Vagina (tissue), 2 donors: ENCODE measurements around the gene UCP3. TPM values are rescaled to one million over a fixed set of nuclear protein-coding genes. Genes with fewer than 3 reads are reported as not detected.

Experiments
- DNase-seq, 2 donors: peaks; one replicate each; pipeline ENCODE4 v3.0.0-alpha.2; 2017; ENCODE audit errors: extremely low spot score in 2 of 2
- H3K27ac ChIP-seq: fragments of 200-600 bp; sonication (generic); one replicate; pipeline ENCODE4 v1.5.1; 2019
- H3K27me3 ChIP-seq: fragments of 200-600 bp; sonication (generic); one replicate; pipeline ENCODE4 v1.5.1; 2019
- H3K36me3 ChIP-seq, 2 donors: fragments of 200-600 bp; sonication (generic); one replicate each; pipeline ENCODE4 v1.5.1; 2017 to 2019
- H3K4me1 ChIP-seq: fragments of 200-600 bp; sonication (generic); one replicate; pipeline ENCODE4 v1.5.1; 2019
- H3K4me3 ChIP-seq, 2 donors: fragments of 200-600 bp; sonication (generic); 1 replicate in 1 of 2; 2 replicates in 1 of 2; pipeline ENCODE4 v1.5.1; 2016 to 2019
- H3K9me3 ChIP-seq: fragments of 200-600 bp; sonication (generic); one replicate; pipeline ENCODE4 v1.5.1; 2019
- POLR2A ChIP-seq, 2 donors: fragments of 450-650 bp; IDR thresholded peaks; one replicate each; pipeline ENCODE4 v1.6.1; 2017; ENCODE audit warnings: antibody characterized with exemption in 2 of 2, mild to moderate bottlenecking in 2 of 2, moderate library complexity in 2 of 2
- POLR2AphosphoS5 ChIP-seq, 2 donors: sonication (generic); formaldehyde crosslinking; IDR thresholded peaks; one replicate each; pipeline ENCODE4 v1.9.0; 2017; ENCODE audit warnings: antibody characterized with exemption in 2 of 2, mild to moderate bottlenecking in 2 of 2, low read depth in 1 of 2; ENCODE audit not compliant: insufficient read depth in 1 of 2
- intact Hi-C: fragments of 100-400 bp; cut with DNase I; formaldehyde crosslinking; loops from one replicate; pipeline ENCODE4 v1.15.1; 2023
- total RNA-seq: library from RNA; depleted of rRNA; stranded (reverse); fragments of >200 nt; gene quantifications from one replicate; pipeline ENCODE4 v1.2.3, GENCODE V29; 2016
- TF ChIP-seq, protein P1 (sequence below), 3 experiments: fragments of 450-650 bp in 2 of 3; fragments of 200-600 bp in 1 of 3; sonication (generic) in 1 of 3; IDR thresholded peaks; one replicate each; pipeline ENCODE4 v1.5.1; 2017 to 2019; ENCODE audit warnings: antibody characterized with exemption in 3 of 3, mild to moderate bottlenecking in 2 of 3, moderate library complexity in 2 of 3

Gene UCP3
- total RNA-seq, 1 donor from 2014 or later = 1.2 TPM

DNA sequence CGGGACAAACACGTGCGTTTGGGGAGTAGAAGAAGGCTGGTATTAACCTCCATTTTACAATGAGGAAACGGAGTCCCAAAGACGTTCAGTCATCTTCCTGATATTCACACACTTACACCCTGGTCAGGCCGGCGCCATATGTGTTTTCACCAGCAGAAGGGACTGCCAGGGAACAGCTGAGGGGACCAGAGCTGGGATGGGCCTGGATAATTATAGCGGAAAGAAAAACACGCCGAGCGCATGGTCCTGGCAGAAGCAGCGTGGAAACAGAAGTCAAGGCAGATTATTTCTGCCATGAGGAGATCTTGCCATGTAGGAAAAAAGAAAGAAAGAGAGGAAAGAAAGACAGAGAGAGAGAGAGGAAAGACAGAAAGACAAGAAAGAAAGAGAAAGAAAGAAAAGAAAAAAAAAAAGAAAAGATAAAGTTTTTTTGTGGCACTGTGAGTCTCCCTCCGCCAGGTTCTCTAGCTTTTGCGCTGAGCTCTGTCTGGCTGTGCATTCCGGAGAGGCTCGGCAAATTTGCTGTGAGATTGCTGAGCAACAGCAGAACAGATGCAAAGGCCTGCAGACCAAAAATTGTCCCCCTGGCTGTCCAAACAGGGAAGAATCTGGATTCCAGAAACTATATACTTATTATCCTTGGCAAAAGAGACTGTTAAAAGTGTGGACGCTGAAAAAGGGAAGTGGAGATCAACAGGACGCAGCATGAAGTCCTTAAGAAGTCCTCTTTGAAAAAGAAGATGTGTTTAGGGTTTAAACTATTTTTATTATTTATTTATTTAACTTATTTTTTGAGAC lies 24.9 kb downstream of the UCP3 start:
- peak overlapping the region; percentile 31 for H3K27ac ChIP-seq
- H3K9me3 ChIP-seq = no peaks in the 10 kb centered on the region
- H3K36me3 ChIP-seq = no peaks in the 10 kb centered on the region
- peaks cover 17% of the 10 kb centered on the region for H3K4me1 ChIP-seq
- no peak for DNase-seq
- intact Hi-C loops = no loop called here
- H3K27me3 ChIP-seq = no peaks in the 10 kb centered on the region
- no peak for TF ChIP-seq POLR2AphosphoS5 (IDR thresholded peaks at IDR 0.05; ENCODE audit: insufficient read depth in 1 of 2, low read depth in 1 of 2)
- TF ChIP-seq POLR2A (IDR thresholded peaks at IDR 0.05) = no peak
- TF ChIP-seq, protein P1, sequence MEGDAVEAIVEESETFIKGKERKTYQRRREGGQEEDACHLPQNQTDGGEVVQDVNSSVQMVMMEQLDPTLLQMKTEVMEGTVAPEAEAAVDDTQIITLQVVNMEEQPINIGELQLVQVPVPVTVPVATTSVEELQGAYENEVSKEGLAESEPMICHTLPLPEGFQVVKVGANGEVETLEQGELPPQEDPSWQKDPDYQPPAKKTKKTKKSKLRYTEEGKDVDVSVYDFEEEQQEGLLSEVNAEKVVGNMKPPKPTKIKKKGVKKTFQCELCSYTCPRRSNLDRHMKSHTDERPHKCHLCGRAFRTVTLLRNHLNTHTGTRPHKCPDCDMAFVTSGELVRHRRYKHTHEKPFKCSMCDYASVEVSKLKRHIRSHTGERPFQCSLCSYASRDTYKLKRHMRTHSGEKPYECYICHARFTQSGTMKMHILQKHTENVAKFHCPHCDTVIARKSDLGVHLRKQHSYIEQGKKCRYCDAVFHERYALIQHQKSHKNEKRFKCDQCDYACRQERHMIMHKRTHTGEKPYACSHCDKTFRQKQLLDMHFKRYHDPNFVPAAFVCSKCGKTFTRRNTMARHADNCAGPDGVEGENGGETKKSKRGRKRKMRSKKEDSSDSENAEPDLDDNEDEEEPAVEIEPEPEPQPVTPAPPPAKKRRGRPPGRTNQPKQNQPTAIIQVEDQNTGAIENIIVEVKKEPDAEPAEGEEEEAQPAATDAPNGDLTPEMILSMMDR (IDR thresholded peaks at IDR 0.05) = no peak
- H3K4me3 ChIP-seq = peak overlapping the region; percentile 60 to 64

DNA sequence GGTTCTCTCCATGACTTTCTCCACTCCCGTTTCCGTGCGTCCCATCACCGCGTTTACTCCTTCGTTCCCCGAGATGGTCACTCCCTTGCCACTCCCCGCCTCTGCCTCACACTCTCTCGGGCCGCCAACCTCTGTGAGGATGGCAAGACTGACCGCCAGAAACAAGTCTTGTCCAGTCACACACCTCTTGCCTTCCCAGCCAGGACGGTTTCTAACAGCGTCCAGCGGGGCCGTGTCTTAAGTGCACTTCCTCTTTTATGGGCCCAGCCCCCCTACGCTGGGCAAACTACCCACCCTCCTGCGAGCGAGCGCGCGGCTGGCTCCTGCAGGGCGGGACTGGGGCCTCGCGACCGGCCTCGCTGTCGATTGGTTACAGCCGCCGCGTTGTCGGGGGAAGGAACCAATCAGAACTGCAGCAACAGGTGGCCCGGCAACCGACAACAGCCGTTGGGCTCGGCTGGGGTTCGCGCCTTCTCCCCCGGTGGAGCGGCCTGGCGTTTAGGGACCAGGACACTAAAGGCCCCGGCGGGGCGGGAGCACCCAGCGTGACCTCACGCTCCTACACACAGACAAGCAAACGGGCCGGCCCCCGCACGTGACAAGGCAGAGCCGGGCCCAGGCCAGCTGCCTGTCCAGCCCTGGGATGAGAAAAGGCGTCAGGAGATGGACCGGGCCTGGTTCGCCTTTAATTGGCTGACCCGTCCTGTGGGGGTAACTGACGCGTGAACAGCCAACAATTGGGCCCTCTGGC lies 25.7 kb downstream of the UCP3 start:
- peak overlapping the region; percentile 60 to 64 for H3K4me3 ChIP-seq
- H3K9me3 ChIP-seq = no peaks in the 10 kb centered on the region
- H3K4me1 ChIP-seq = peaks cover 17% of the 10 kb centered on the region
- peak in 1 of 2 donors; percentile 12 for TF ChIP-seq POLR2A (IDR thresholded peaks at IDR 0.05)
- TF ChIP-seq POLR2AphosphoS5 (IDR thresholded peaks at IDR 0.05; ENCODE audit: insufficient read depth in 1 of 2, low read depth in 1 of 2) = peak; percentile 32 to 84
- TF ChIP-seq, protein P1 (IDR thresholded peaks at IDR 0.05) = no peak
- H3K27ac ChIP-seq = peak overlapping the region; percentile 42
- peak in 1 of 2 donors; percentile 92 for DNase-seq
- H3K36me3 ChIP-seq = no peaks in the 10 kb centered on the region
- no peaks in the 10 kb centered on the region for H3K27me3 ChIP-seq
- intact Hi-C loops = no loop called here

DNA sequence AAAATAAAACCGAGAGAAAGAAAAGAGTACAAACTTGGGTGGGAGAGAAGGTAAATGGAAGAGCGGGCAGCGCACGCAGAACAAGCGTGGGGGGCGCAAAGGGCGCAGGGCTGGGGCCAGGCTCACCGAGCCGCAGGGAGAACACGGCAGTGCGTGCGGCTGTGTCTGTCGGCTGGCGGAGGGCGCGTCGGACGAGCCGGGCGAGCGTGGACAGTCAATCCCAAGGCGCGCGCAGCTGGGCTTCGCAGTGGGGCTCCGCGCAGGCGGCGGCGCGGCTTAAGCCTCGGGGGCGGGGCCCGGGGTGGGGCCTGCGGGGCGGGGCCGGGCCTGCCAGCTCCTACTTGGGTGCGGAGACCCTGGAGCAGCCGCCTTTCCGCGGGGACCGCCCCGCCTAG lies 26.3 kb downstream of the UCP3 start, which contains the start of gene UCP2:
UCP2 (minus strand) TSS at position 249 of the 395 bp plus-strand sequence. CDS start 4,465 bp downstream, outside the sequence.
- Histone ChIP-seq H3K4me1 (peaks cover 17% of the 10 kb centered on the region), H3K9me3 (no peaks in the 10 kb centered on the region), H3K27me3 (no peaks in the 10 kb centered on the region), H3K36me3 (no peaks in the 10 kb centered on the region), H3K27ac (peak within 1 kb of the TSS; percentile 42), H3K4me3 (peak within 1 kb of the TSS; percentile 60 to 64)
- intact Hi-C loops = no loop called here
- peak in 1 of 2 donors; percentile 7 for TF ChIP-seq POLR2A (IDR thresholded peaks at IDR 0.05)
- TF ChIP-seq, protein P1 (IDR thresholded peaks at IDR 0.05) = no peak
- DNase-seq = no peak

DNA sequence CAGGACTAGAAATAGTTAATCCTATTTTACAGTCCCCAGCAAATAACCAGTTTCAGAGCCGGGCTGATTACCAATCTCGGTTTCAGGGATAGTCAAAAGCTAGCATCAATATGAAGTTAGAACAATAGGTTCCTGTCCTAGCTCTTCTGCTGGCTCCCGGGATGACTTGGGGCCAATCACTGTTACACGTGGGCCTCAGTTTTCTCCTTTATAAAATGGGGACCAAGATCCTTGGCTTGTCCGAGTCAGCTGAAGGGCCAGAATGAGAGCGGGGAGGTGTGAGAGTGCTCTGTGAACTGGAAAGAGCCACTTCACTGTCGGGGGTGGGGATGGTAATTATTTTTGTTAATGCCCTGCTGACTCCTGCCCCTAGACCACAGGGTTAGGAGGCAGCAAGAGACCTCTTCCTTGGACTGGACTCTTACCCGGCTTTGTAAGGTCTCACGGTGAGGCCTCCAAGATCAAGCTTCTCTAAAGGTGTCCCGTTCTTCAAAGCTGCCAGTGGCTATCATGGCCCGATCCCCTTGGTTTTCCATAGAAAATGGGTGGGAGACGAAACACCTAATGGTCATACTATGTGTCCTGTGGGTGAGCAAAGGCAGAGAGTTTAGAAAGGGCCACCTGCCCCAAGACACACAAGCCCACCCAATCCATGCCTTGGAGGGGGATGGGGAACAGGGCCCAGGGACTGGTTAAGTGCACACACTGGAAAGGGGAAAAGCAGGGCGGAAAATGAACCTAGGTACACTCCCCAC lies 27.7 kb downstream of the UCP3 start:
- Histone ChIP-seq H3K27me3 (no peaks in the 10 kb centered on the region), H3K4me1 (peaks cover 17% of the 10 kb centered on the region), H3K4me3 (peak overlapping the region; percentile 10 to 60), H3K27ac (no peak overlapping the region), H3K36me3 (no peaks in the 10 kb centered on the region), H3K9me3 (no peaks in the 10 kb centered on the region)
- TF ChIP-seq, protein P1 (IDR thresholded peaks at IDR 0.05) = no peak
- TF ChIP-seq POLR2AphosphoS5 (IDR thresholded peaks at IDR 0.05; ENCODE audit: insufficient read depth in 1 of 2, low read depth in 1 of 2) (no peak), POLR2A (IDR thresholded peaks at IDR 0.05) (no peak)
- intact Hi-C loops = no loop called here
- DNase-seq = no peak
